ENCODE results near the gene ANK3.

DNA sequence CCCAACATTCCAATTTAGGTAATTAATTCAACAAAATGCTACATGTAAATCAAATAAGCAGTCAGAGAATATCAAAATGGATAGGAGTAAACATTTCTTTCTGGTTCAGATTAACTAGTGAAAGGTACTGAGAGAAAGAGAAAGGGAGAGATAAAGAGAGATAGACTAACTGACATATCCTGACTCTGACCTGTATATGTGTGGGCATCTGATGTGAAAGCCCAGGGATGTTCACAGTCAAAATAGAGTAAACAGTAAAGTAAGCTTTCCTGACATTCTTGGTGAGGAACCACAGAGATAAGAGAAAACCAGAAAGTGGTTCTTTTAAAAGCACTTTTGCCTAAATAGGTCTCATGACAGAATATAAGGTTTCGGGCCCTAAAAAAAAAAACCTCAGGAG is 37.5 kb upstream of the ANK3 start:
- TF ChIP-seq, protein P1, sequence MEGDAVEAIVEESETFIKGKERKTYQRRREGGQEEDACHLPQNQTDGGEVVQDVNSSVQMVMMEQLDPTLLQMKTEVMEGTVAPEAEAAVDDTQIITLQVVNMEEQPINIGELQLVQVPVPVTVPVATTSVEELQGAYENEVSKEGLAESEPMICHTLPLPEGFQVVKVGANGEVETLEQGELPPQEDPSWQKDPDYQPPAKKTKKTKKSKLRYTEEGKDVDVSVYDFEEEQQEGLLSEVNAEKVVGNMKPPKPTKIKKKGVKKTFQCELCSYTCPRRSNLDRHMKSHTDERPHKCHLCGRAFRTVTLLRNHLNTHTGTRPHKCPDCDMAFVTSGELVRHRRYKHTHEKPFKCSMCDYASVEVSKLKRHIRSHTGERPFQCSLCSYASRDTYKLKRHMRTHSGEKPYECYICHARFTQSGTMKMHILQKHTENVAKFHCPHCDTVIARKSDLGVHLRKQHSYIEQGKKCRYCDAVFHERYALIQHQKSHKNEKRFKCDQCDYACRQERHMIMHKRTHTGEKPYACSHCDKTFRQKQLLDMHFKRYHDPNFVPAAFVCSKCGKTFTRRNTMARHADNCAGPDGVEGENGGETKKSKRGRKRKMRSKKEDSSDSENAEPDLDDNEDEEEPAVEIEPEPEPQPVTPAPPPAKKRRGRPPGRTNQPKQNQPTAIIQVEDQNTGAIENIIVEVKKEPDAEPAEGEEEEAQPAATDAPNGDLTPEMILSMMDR (IDR thresholded peaks at IDR 0.05) = no peak
- TF ChIP-seq POLR2A (IDR thresholded peaks at IDR 0.05) (no peak), EP300 (IDR thresholded peaks at IDR 0.05) (no peak)

Data from tibial nerve (tissue), 4 donors.